ENCODE data around the gene FOXO3. TPM values are rescaled to one million over a fixed set of nuclear protein-coding genes. Genes with fewer than 3 reads are reported as not detected.
A peak's percentile ranks its signal among the peaks of the same experiment; 100 is the strongest.

FOXO3 gene
- total and polyA plus RNA-seq, 5 donors from 2014 or later = 16.9 to 24.2 (median 23.3) TPM

- Histone ChIP-seq H3K4me1 (ENCODE audit: control insufficient read depth, insufficient read depth, low read length, poor library complexity, severe bottlenecking) (peaks cover 12% of the 10 kb centered on the region), H3K27me3 (ENCODE audit: control insufficient read depth, insufficient read depth, low read length) (no peaks in the 10 kb centered on the region), H3K9me3 (ENCODE audit: control insufficient read depth in 2 of 2, low read length in 2 of 2) (no peaks in the 10 kb centered on the region), H3K36me3 (ENCODE audit: control insufficient read depth, insufficient read depth, low read length) (no peaks in the 10 kb centered on the region), H3K4me3 (ENCODE audit: low read depth, low read length) (no peak overlapping the region), H3K27ac (ENCODE audit: insufficient read depth, low read length, poor library complexity, severe bottlenecking) (no peak overlapping the region)
- Mint-ChIP-seq H3K9me3 (peaks cover 0 to 3% (median 0%) of the 10 kb centered on the region in 7 donors), H3K27me3 (peaks cover 5% of the 10 kb centered on the region), H3K4me3 (no peak overlapping the region), H3K36me3 (no peaks in the 10 kb centered on the region), H3K4me1 (peaks cover 0 to 16% (median 3%) of the 10 kb centered on the region in 4 donors), H3K27ac (no peak overlapping the region)
- ATAC-seq (ENCODE audit: low read depth in 2 of 2) (no peak), DNase-seq (no peak)
These were observed 149.3 kb downstream of the FOXO3 start for GRCh38 chr6:108710030-108710429.

GRCh38 chr6:108710551-108710950 lies 149.8 kb downstream of the FOXO3 start:
- no peaks in the 10 kb centered on the region for H3K36me3 ChIP-seq (ENCODE audit: control insufficient read depth, insufficient read depth, low read length)
- no peak overlapping the region for H3K4me3 ChIP-seq (ENCODE audit: low read depth, low read length)
- ATAC-seq (ENCODE audit: low read depth in 2 of 2) (no peak), DNase-seq (no peak)
- H3K9me3 ChIP-seq (ENCODE audit: control insufficient read depth in 2 of 2, low read length in 2 of 2) = no peaks in the 10 kb centered on the region
- no peaks in the 10 kb centered on the region for H3K27me3 ChIP-seq (ENCODE audit: control insufficient read depth, insufficient read depth, low read length)
- no peak overlapping the region for H3K27ac Mint-ChIP-seq
- peaks cover 13% of the 10 kb centered on the region for H3K4me1 ChIP-seq (ENCODE audit: control insufficient read depth, insufficient read depth, low read length, poor library complexity, severe bottlenecking)
- peaks cover 0 to 21% (median 3%) of the 10 kb centered on the region in 4 donors for H3K4me1 Mint-ChIP-seq
- H3K36me3 Mint-ChIP-seq = no peaks in the 10 kb centered on the region
- H3K27me3 Mint-ChIP-seq = peaks cover 5% of the 10 kb centered on the region
- no peak overlapping the region for H3K4me3 Mint-ChIP-seq
- peaks cover 0 to 2% (median 0%) of the 10 kb centered on the region in 7 donors for H3K9me3 Mint-ChIP-seq
- H3K27ac ChIP-seq (ENCODE audit: insufficient read depth, low read length, poor library complexity, severe bottlenecking) = no peak overlapping the region

GRCh38 chr6:108711071-108711470 lies 150.4 kb downstream of the FOXO3 start:
- Mint-ChIP-seq H3K4me1 (peaks cover 0 to 22% (median 3%) of the 10 kb centered on the region in 4 donors), H3K4me3 (no peak overlapping the region), H3K9me3 (no peaks in the 10 kb centered on the region), H3K27ac (no peak overlapping the region), H3K36me3 (no peaks in the 10 kb centered on the region), H3K27me3 (peaks cover 5% of the 10 kb centered on the region)
- H3K9me3 ChIP-seq (ENCODE audit: control insufficient read depth in 2 of 2, low read length in 2 of 2) = no peaks in the 10 kb centered on the region
- no peak for ATAC-seq (ENCODE audit: low read depth in 2 of 2)
- H3K36me3 ChIP-seq (ENCODE audit: control insufficient read depth, insufficient read depth, low read length) = no peaks in the 10 kb centered on the region
- no peaks in the 10 kb centered on the region for H3K27me3 ChIP-seq (ENCODE audit: control insufficient read depth, insufficient read depth, low read length)
- H3K27ac ChIP-seq (ENCODE audit: insufficient read depth, low read length, poor library complexity, severe bottlenecking) = no peak overlapping the region
- peaks cover 13% of the 10 kb centered on the region for H3K4me1 ChIP-seq (ENCODE audit: control insufficient read depth, insufficient read depth, low read length, poor library complexity, severe bottlenecking)
- no peak overlapping the region for H3K4me3 ChIP-seq (ENCODE audit: low read depth, low read length)
- DNase-seq = no peak

- Histone ChIP-seq H3K4me3 (ENCODE audit: low read depth, low read length) (no peak overlapping the region), H3K27ac (ENCODE audit: insufficient read depth, low read length, poor library complexity, severe bottlenecking) (no peak overlapping the region), H3K27me3 (ENCODE audit: control insufficient read depth, insufficient read depth, low read length) (no peaks in the 10 kb centered on the region), H3K9me3 (ENCODE audit: control insufficient read depth in 2 of 2, low read length in 2 of 2) (no peaks in the 10 kb centered on the region), H3K36me3 (ENCODE audit: control insufficient read depth, insufficient read depth, low read length) (no peaks in the 10 kb centered on the region), H3K4me1 (ENCODE audit: control insufficient read depth, insufficient read depth, low read length, poor library complexity, severe bottlenecking) (peaks cover 13% of the 10 kb centered on the region)
- Mint-ChIP-seq H3K4me1 (peaks cover 0 to 22% (median 3%) of the 10 kb centered on the region in 4 donors), H3K9me3 (no peaks in the 10 kb centered on the region), H3K4me3 (no peak overlapping the region), H3K27ac (no peak overlapping the region), H3K36me3 (no peaks in the 10 kb centered on the region), H3K27me3 (peaks cover 5% of the 10 kb centered on the region)
- ATAC-seq (ENCODE audit: low read depth in 2 of 2) (no peak), DNase-seq (no peak)
These were observed 151.1 kb downstream of the FOXO3 start for GRCh38 chr6:108711826-108712225.

- no peak overlapping the region for H3K4me3 Mint-ChIP-seq
- Histone ChIP-seq H3K27ac (ENCODE audit: insufficient read depth, low read length, poor library complexity, severe bottlenecking) (no peak overlapping the region), H3K27me3 (ENCODE audit: control insufficient read depth, insufficient read depth, low read length) (no peaks in the 10 kb centered on the region), H3K9me3 (ENCODE audit: control insufficient read depth in 2 of 2, low read length in 2 of 2) (no peaks in the 10 kb centered on the region), H3K36me3 (ENCODE audit: control insufficient read depth, insufficient read depth, low read length) (no peaks in the 10 kb centered on the region), H3K4me1 (ENCODE audit: control insufficient read depth, insufficient read depth, low read length, poor library complexity, severe bottlenecking) (peaks cover 13% of the 10 kb centered on the region), H3K4me3 (ENCODE audit: low read depth, low read length) (no peak overlapping the region)
- H3K36me3 Mint-ChIP-seq = no peaks in the 10 kb centered on the region
- H3K9me3 Mint-ChIP-seq = no peaks in the 10 kb centered on the region
- H3K27ac Mint-ChIP-seq = no peak overlapping the region
- ATAC-seq (ENCODE audit: low read depth in 2 of 2) (no peak), DNase-seq (no peak)
- peaks cover 5% of the 10 kb centered on the region for H3K27me3 Mint-ChIP-seq
- peaks cover 0 to 22% (median 3%) of the 10 kb centered on the region in 4 donors for H3K4me1 Mint-ChIP-seq
These were observed 152.2 kb downstream of the FOXO3 start for GRCh38 chr6:108712946-108713345.

GRCh38 chr6:108714101-108714765 lies 153.5 kb downstream of the FOXO3 start:
- Mint-ChIP-seq H3K4me1 (peaks cover 0 to 22% (median 3%) of the 10 kb centered on the region in 4 donors), H3K27me3 (peaks cover 5% of the 10 kb centered on the region)

GRCh38 chr6:108714766-108715414 lies 154.2 kb downstream of the FOXO3 start:
- no peak overlapping the region for H3K27ac ChIP-seq (ENCODE audit: insufficient read depth, low read length, poor library complexity, severe bottlenecking)
- peaks cover 13% of the 10 kb centered on the region for H3K4me1 ChIP-seq (ENCODE audit: control insufficient read depth, insufficient read depth, low read length, poor library complexity, severe bottlenecking)
- no peaks in the 10 kb centered on the region for H3K36me3 ChIP-seq (ENCODE audit: control insufficient read depth, insufficient read depth, low read length)
- no peaks in the 10 kb centered on the region for H3K9me3 ChIP-seq (ENCODE audit: control insufficient read depth in 2 of 2, low read length in 2 of 2)
- peaks cover 5% of the 10 kb centered on the region for H3K27me3 Mint-ChIP-seq
- H3K4me3 Mint-ChIP-seq = no peak overlapping the region
- H3K4me1 Mint-ChIP-seq = peaks cover 0 to 22% (median 3%) of the 10 kb centered on the region in 4 donors
- peak overlapping the region in 2 of 3 donors; percentile 74 to 80 for H3K27ac Mint-ChIP-seq
- no peak overlapping the region for H3K4me3 ChIP-seq (ENCODE audit: low read depth, low read length)
- no peaks in the 10 kb centered on the region for H3K9me3 Mint-ChIP-seq
- ATAC-seq (ENCODE audit: low read depth in 2 of 2) (no peak), DNase-seq (no peak)
- no peaks in the 10 kb centered on the region for H3K27me3 ChIP-seq (ENCODE audit: control insufficient read depth, insufficient read depth, low read length)
- H3K36me3 Mint-ChIP-seq = no peaks in the 10 kb centered on the region

More at GRCh38 chr6:108714101-108714765, 153.5 kb downstream of the FOXO3 start:
- DNase-seq (peak in 2 of 3 donors; percentile 18 to 67), ATAC-seq (ENCODE audit: low read depth in 2 of 2) (peak in 1 of 2 donors; percentile 64)
- H3K36me3 Mint-ChIP-seq = no peaks in the 10 kb centered on the region
- no peak overlapping the region for H3K4me3 Mint-ChIP-seq
- no peaks in the 10 kb centered on the region for H3K9me3 ChIP-seq (ENCODE audit: control insufficient read depth in 2 of 2, low read length in 2 of 2)
- no peaks in the 10 kb centered on the region for H3K9me3 Mint-ChIP-seq
- H3K27me3 ChIP-seq (ENCODE audit: control insufficient read depth, insufficient read depth, low read length) = no peaks in the 10 kb centered on the region
- H3K4me1 ChIP-seq (ENCODE audit: control insufficient read depth, insufficient read depth, low read length, poor library complexity, severe bottlenecking) = peaks cover 13% of the 10 kb centered on the region
- H3K36me3 ChIP-seq (ENCODE audit: control insufficient read depth, insufficient read depth, low read length) = no peaks in the 10 kb centered on the region
- no peak overlapping the region for H3K27ac ChIP-seq (ENCODE audit: insufficient read depth, low read length, poor library complexity, severe bottlenecking)
- peak overlapping the region; percentile 22 to 80 (median 38) for H3K27ac Mint-ChIP-seq
- H3K4me3 ChIP-seq (ENCODE audit: low read depth, low read length) = no peak overlapping the region
